ENCODE measurements around the gene NFYC.

DNA sequence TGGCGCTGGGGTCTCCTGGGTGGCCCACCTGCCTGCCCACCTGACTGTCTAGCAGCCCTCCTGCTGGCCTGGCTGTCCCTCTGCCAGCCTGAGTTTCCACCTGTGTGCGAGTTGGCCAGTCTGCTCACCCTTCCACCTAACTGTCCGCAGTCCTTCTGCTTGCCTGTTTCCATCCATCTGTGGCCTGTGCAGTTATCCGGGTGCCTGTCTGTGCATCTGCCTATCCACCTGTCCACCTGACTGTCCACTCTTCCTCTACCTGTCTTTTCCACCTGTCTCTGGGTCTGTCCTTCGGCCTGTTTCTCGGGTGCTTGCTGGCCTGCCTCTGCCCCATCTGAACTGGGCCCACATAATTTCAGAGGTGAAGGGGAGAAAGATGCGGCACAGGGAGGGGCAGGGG is 93.9 kb downstream of the NFYC start:
- TF ChIP-seq, protein P1, sequence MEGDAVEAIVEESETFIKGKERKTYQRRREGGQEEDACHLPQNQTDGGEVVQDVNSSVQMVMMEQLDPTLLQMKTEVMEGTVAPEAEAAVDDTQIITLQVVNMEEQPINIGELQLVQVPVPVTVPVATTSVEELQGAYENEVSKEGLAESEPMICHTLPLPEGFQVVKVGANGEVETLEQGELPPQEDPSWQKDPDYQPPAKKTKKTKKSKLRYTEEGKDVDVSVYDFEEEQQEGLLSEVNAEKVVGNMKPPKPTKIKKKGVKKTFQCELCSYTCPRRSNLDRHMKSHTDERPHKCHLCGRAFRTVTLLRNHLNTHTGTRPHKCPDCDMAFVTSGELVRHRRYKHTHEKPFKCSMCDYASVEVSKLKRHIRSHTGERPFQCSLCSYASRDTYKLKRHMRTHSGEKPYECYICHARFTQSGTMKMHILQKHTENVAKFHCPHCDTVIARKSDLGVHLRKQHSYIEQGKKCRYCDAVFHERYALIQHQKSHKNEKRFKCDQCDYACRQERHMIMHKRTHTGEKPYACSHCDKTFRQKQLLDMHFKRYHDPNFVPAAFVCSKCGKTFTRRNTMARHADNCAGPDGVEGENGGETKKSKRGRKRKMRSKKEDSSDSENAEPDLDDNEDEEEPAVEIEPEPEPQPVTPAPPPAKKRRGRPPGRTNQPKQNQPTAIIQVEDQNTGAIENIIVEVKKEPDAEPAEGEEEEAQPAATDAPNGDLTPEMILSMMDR (IDR thresholded peaks at IDR 0.05 in 4 of 5, conservative IDR thresholded peaks at IDR 0.05 in 1 of 5): no peak
- TF ChIP-seq POLR2A (IDR thresholded peaks at IDR 0.05): no peak
